ENCODE measurements around the gene CYTH1. TPM values are rescaled to one million over a fixed set of nuclear protein-coding genes. Genes with fewer than 3 reads are reported as not detected.
A peak's percentile ranks its signal among the peaks of the same experiment; 100 is the strongest.

Gene CYTH1
- total RNA-seq, 4 donors from 2014 or later: 103 to 156 (median 142) TPM

DNA sequence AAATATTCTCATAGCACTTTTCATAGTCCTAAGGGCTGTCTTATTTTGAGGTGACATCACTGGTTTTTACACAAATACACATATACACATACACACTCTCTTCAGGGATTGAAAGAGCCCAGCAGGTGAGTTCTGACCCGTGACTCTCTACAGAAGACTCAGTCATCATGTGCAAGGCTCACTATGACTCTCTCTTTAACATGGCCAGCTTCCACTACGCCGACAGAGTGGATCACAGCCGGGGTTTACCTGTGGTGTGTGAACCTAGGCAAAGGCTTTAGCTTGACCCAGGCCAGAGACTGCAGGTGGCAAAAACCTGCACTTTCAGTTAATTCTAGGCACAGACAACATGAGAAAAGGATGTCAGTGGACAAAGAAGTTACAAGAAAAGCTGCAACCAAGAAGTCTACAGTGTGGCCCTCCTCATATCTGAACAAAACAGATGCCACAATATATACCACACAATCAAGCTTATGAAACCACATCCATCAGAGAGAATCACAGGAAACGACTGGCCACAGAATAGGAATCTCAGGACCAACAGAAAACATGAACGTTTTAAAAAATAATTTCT is 56.5 kb downstream of the CYTH1 start:
- H3K27me3 ChIP-seq: no peaks in the 10 kb centered on the region
- in situ Hi-C loops (cut with MboI; ENCODE audit: low pct_ligation_motif_present in 1 of 4, low pct_unique_long_range_greater_than_20kb in 1 of 4, low sequenced_read_pairs in 3 of 4) (no loop called here), intact Hi-C loops (cut with DNase I; ENCODE audit: low total_unique reads) (no loop called here)
- DNase-seq: no peak
- no peaks in the 10 kb centered on the region for H3K36me3 ChIP-seq
- TF ChIP-seq EP300 (IDR thresholded peaks at IDR 0.05; ENCODE audit: low read depth) (no peak), POLR2AphosphoS5 (IDR thresholded peaks at IDR 0.05) (no peak), POLR2A (IDR thresholded peaks at IDR 0.05) (no peak)
- TF ChIP-seq, protein P1, sequence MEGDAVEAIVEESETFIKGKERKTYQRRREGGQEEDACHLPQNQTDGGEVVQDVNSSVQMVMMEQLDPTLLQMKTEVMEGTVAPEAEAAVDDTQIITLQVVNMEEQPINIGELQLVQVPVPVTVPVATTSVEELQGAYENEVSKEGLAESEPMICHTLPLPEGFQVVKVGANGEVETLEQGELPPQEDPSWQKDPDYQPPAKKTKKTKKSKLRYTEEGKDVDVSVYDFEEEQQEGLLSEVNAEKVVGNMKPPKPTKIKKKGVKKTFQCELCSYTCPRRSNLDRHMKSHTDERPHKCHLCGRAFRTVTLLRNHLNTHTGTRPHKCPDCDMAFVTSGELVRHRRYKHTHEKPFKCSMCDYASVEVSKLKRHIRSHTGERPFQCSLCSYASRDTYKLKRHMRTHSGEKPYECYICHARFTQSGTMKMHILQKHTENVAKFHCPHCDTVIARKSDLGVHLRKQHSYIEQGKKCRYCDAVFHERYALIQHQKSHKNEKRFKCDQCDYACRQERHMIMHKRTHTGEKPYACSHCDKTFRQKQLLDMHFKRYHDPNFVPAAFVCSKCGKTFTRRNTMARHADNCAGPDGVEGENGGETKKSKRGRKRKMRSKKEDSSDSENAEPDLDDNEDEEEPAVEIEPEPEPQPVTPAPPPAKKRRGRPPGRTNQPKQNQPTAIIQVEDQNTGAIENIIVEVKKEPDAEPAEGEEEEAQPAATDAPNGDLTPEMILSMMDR (IDR thresholded peaks at IDR 0.05): no peak
- no peak overlapping the region for H3K4me3 ChIP-seq
- 62 to 73% methylated on average over 2 to 6 of the region's 6 CpGs for WGBS, 2 donors (ENCODE audit: low coverage in 1 of 2)
- H3K9me3 ChIP-seq: no peaks in the 10 kb centered on the region
- H3K27ac ChIP-seq: peak overlapping the region in 2 of 4 donors; percentile 36 to 71
- H3K4me1 ChIP-seq: peaks cover 30 to 76% (median 48%) of the 10 kb centered on the region in 4 donors

DNA sequence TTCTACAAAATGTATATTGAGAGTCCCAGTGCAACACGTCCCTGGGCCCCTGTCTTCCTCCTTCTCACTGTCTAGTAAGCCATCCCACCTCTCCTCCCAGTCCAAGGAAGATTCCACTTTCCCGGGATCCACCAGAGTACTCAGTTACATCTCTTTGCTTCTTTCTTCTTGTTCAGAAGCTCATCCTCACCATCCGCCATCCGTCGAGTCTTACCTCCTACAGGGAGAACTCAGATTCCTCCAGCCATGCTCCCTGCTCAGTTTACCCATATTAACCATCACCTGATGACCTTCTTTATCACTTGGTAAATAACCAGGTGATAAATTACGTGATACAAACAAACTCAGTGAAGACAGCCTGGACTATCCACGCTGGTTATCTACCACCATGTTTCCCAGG is 57.1 kb downstream of the CYTH1 start:
- Histone ChIP-seq H3K27me3 (no peaks in the 10 kb centered on the region), H3K4me3 (no peak overlapping the region), H3K36me3 (no peaks in the 10 kb centered on the region), H3K27ac (peak overlapping the region in 2 of 4 donors; percentile 71 to 84), H3K9me3 (no peaks in the 10 kb centered on the region), H3K4me1 (peaks cover 33 to 81% (median 52%) of the 10 kb centered on the region in 4 donors)
- no peak for DNase-seq
- TF ChIP-seq, protein P1 (IDR thresholded peaks at IDR 0.05): no peak
- no peak for TF ChIP-seq EP300 (IDR thresholded peaks at IDR 0.05; ENCODE audit: low read depth)
- TF ChIP-seq POLR2AphosphoS5 (IDR thresholded peaks at IDR 0.05): no peak
- TF ChIP-seq POLR2A (IDR thresholded peaks at IDR 0.05): no peak
- intact Hi-C loops (cut with DNase I; ENCODE audit: low total_unique reads): no loop called here
- WGBS, 2 donors (ENCODE audit: low coverage in 1 of 2): 79 to 88% methylated on average over 6 to 7 of the region's 7 CpGs
- in situ Hi-C loops (cut with MboI; ENCODE audit: low pct_ligation_motif_present in 1 of 4, low pct_unique_long_range_greater_than_20kb in 1 of 4, low sequenced_read_pairs in 3 of 4): loop anchor here in 1 of 4 donors (25.0 kb wide), 1 partner anchor 213 kb away; no protein-coding TSS in a partner anchor

DNA sequence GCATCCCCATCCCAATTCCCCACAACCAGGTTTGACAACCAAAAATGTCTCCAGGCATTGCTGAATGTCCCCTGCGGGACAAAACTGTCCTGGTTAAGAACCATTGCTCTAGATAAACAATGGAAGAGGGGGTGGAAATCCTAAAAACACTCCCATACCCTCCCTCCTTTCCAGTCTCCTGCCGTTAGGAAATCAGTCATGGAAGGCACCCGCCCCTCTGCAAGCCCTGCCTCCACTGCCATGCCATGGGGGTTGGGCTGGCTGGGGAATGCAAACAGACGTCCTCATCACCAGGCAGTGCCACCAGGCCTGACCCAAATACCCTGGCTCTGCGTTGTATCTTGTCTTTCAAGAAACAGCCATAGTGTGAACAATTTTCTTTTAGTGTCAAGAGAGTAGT is 57.5 kb downstream of the CYTH1 start:
- no peak overlapping the region for H3K4me3 ChIP-seq
- no peaks in the 10 kb centered on the region for H3K9me3 ChIP-seq
- TF ChIP-seq POLR2A (IDR thresholded peaks at IDR 0.05) (no peak), POLR2AphosphoS5 (IDR thresholded peaks at IDR 0.05) (peak in 1 of 3 donors; percentile 16), EP300 (IDR thresholded peaks at IDR 0.05; ENCODE audit: low read depth) (no peak)
- TF ChIP-seq, protein P1 (IDR thresholded peaks at IDR 0.05): no peak
- in situ Hi-C loops (cut with MboI; ENCODE audit: low pct_ligation_motif_present in 1 of 4, low pct_unique_long_range_greater_than_20kb in 1 of 4, low sequenced_read_pairs in 3 of 4): loop anchor here in 1 of 4 donors (25.0 kb wide), 1 partner anchor 212 kb away; no protein-coding TSS in a partner anchor
- DNase-seq: no peak
- peaks cover 34 to 81% (median 54%) of the 10 kb centered on the region in 4 donors for H3K4me1 ChIP-seq
- peak overlapping the region; percentile 47 to 84 (median 73) for H3K27ac ChIP-seq
- intact Hi-C loops (cut with DNase I; ENCODE audit: low total_unique reads): no loop called here
- H3K27me3 ChIP-seq: no peaks in the 10 kb centered on the region
- no peaks in the 10 kb centered on the region for H3K36me3 ChIP-seq
- 33 to 45% methylated on average over 3 to 5 of the region's 5 CpGs for WGBS, 2 donors (ENCODE audit: low coverage in 1 of 2)

DNA sequence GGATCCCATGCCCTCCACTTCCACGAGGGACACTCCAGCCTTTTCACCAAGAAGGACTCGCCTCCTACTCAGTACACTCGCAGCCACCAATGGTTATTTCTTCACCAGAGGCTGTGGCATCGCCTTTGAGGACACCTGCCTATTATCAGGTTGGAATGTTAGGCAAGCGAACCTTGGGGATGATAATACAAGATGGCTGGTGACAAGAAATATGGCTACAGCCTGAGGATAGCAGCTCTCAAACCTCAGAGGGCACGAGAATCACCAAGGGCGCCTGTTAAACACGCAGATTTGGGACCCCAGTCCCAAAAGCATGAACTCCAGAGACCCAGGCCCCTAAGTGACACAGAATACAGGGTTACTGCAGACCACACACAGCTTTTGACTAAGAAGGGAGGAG is 58.1 kb downstream of the CYTH1 start:
- in situ Hi-C loops (cut with MboI; ENCODE audit: low pct_ligation_motif_present in 1 of 4, low pct_unique_long_range_greater_than_20kb in 1 of 4, low sequenced_read_pairs in 3 of 4) (loop anchor here in 1 of 4 donors (25.0 kb wide), 1 partner anchor 212 kb away; no protein-coding TSS in a partner anchor), intact Hi-C loops (cut with DNase I; ENCODE audit: low total_unique reads) (no loop called here)
- no peaks in the 10 kb centered on the region for H3K9me3 ChIP-seq
- peak overlapping the region; percentile 47 to 84 (median 73) for H3K27ac ChIP-seq
- TF ChIP-seq POLR2A (IDR thresholded peaks at IDR 0.05): no peak
- TF ChIP-seq EP300 (IDR thresholded peaks at IDR 0.05; ENCODE audit: low read depth): no peak
- TF ChIP-seq POLR2AphosphoS5 (IDR thresholded peaks at IDR 0.05): no peak
- TF ChIP-seq, protein P1 (IDR thresholded peaks at IDR 0.05): no peak
- H3K4me1 ChIP-seq: peaks cover 40 to 83% (median 59%) of the 10 kb centered on the region in 4 donors
- no peaks in the 10 kb centered on the region for H3K36me3 ChIP-seq
- H3K27me3 ChIP-seq: no peaks in the 10 kb centered on the region
- no peak for DNase-seq
- 84 to 100% methylated on average over 1 to 8 of the region's 8 CpGs for WGBS, 2 donors (ENCODE audit: low coverage in 1 of 2)
- no peak overlapping the region for H3K4me3 ChIP-seq
